HG03097 (cell line): Measurements from ENCODE around the gene TMEM87A.

Source experiments
- ATAC-seq: cut with Tn5 transposase; IDR thresholded peaks from one replicate; pipeline ENCODE4 v1.9.1; 2021; ENCODE audit not compliant: unreplicated experiment, low FRiP score

The TMEM87A gene

DNA sequence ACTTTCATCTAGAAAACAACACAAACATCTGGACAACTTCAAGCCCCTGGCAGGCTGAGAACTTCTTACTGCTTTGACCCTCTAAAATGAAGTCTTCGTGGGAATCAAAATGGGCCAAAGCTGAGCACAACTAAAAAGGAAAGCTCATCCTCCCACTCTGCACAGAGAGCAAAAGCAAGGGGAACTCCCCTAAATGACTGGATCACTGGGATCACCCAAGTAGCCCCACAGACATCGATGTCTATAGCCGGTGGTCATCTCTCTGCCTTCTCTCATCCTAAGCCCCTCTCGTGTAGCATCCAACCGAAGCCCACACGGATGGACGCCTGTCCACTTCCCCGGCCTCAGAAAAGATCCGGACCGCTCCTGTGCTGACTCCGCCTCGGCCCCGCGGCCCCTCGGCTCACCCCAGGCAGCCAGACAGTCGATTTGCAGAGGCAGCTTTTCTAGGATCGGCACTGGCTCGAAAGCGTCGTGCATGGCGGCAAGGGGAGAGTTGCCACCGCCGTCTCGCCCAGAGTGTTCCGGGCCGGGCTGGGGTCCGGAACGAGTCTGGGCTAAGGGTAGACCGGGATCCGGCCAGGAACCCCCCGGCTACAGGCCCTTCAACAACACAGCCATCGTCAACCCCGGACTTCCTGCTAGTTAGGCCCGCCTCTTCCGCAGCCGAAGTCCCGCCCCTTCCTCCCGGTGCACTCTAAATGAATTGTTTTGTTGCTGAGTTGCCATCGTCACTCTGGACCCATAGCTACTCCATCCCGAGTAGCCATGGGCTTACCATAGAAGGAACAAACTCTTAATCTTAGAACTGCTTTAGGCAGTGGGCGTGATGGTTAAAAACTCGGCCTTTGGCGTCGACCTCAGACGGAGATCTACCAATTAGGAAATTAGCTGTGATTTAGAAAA, 65.3 kb downstream of the TMEM87A start, which contains the start of gene VPS39:
Gene VPS39, minus strand, starts transcription at position 631 of the 906 bp plus-strand sequence. Its CDS starts 151 bp downstream, at position 480.
- ATAC-seq = peak; percentile 85

DNA sequence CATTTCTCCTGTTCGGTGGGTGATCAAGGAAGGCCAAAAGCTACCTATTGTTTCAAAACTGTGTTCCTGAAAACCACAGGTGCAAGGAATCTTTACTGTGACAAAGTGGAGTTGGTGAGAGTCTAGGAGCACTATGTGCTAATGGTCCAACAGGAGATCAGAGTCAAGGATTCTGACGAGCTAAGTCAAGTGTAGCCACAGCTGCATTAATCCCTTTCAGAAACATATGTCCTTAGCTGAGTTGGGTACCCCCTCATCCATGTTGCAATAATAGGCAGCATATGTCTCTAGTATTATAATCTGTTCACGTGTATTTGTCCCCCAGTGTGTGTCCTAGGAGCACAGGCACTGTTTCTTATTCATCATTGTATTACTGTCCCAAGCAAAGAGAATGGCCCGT, 66.8 kb downstream of the TMEM87A start:
- ATAC-seq = no peak

DNA sequence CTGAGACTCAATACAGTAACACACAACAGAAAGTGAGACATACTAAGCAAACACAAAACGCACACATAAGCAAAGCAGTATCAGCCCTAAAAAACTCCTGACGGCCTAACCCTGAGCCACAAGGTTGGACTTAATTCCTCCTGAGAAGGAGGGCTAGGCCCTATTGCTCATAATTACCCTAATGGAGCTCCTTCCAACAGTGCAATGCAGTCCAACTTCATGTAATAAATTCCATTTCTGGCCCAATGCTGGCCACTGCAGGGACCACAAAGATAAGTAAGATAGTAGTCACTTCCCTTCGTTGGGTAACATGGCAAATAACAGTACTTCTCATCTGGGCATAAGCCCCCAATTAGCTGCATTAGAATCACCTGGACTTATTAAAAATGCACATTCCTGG, 69.3 kb downstream of the TMEM87A start:
- ATAC-seq = no peak

DNA sequence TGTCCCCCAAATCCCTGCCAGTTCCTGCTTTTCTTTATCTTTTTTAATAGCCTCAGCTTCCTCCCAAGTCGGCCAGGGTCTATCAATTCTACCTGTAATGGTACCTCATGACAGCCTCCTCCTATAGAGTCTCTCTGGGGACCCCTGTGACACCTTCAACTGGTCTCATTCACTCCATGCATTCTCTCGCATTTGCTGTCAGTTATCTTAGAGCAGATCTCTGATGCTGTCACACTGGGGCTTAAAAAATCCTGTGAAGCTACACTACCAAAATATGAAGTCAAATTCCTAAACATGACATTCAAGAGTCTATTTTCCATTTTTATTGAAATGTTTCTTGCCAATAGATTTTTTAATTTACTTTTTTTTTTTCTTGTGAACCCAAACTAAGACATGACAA, 70.6 kb downstream of the TMEM87A start:
- ATAC-seq = no peak

DNA sequence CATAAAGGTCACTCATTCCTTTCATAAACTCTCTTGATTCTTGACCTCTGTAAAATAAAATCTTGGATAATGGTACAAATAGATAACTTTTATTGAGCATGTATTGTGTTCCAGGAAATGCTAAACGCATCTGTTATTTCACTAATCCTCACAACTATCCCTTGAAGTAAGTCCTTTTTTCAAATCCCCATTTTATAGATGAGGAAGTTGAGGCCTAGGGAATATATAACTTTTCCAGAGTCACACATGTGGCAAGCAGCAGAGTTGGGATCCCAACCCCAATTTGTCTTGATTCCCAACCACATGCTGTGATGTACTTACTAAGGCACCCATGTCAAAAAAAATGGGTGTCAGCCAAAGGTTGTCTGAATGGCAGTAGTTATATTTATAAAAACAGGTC, 71.4 kb downstream of the TMEM87A start:
- ATAC-seq = no peak

DNA sequence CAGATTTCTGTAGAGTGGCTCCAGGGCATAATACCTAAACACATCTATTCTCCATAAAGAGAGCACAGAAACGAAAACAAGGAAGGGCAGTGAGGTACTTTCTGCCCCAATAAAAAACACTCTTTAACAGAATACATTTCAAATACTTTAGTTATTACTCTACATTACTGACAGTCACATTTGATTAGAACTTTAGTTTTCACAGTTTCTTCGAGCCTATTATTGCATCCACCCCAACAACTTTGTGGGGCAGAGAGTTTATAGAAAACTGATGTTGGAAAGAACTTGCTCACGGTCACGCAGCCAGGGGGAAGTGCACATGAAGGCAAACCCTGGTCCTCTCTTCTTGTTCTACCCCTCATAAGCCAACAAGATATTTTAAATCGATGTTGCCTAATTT, 74.1 kb downstream of the TMEM87A start:
- no peak for ATAC-seq

DNA sequence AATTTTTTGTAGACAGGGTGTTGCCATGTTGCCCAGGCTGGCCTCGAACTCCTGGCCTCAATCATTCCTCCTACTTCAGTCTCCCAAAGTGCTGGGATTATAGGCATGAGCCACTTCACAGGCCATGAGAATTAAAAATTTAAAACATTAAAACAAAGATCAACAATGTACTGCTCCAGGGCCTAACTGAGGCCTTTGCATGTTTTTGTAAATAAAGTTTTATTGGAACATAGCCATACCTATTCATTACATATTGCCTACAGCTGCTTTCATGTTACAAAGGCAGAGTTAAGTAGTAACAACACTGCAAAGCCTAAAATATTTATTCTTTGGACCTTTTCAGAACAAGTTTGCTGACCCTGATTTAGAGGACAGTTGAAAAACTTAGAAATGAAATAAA, 74.7 kb downstream of the TMEM87A start:
- no peak for ATAC-seq

DNA sequence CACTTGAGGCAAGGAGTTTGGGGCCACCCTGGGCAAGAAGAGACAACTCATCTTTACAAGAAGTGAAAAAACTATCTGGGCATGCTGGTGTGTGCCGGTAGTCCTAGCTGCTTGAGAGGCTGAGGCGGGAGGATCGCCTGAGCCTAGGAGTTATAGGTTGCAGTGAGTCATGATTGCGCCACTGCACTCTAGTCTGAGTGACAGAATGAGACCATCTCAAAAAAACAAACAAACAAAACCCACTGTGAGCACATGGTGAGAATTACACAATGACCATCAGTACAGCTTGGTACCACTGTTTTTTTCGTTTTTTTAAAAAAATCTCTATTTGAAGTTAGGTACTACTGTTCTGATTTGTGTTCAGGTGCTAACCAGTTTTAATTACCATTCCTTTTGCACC, 78.7 kb downstream of the TMEM87A start:
- no peak for ATAC-seq

DNA sequence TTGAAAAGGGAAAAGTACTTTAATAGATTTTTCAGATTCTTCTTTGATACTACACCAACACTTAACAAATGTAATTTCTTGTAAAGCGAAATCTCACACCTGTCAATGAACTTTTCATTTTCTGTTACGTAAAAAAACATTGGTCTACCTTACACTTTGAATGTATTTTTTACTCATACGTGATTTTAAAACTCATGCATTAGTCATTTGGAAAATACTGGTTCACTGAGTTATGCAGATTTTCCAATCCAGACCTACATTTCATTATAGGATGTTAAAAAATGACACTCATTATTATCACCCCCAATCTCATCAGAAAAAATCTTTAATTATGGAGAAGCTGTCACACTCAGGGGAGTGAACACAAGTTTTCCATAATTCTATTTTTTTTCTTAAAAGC, 79.8 kb downstream of the TMEM87A start:
- no peak for ATAC-seq

DNA sequence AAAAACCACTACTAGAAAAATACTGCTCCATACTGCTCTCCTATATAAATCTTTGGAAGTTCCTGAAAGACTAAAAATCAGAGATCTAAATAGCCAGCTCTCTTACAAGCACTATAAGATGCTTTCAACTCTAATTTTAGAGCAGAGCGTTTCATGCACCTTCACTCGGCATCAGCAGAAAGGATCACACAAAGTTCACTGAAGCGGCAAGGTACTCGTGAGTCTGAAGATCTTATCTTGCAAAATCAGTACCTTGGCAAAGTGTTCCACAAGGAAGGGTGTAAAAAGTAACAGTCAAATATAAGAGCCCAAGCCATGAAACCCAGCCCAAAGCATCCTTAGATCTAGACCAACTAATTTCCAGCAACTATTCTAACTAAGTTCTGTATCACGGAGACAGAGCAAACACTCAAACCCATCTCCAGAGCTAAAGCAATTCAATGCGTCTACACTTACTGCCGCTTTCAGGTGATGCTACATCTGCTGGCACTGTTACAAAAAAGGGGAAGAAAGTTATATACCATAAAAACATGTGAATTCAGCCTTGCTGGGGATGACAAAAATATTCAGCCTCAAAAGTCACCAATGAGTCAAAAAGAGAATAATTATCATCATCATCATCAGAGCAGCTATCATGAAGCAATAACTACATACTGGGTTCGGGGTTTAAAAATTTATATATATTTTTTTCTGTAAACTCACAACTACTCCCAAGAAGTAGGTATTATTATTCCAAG, 81.5 kb downstream of the TMEM87A start:
- ATAC-seq = no peak

DNA sequence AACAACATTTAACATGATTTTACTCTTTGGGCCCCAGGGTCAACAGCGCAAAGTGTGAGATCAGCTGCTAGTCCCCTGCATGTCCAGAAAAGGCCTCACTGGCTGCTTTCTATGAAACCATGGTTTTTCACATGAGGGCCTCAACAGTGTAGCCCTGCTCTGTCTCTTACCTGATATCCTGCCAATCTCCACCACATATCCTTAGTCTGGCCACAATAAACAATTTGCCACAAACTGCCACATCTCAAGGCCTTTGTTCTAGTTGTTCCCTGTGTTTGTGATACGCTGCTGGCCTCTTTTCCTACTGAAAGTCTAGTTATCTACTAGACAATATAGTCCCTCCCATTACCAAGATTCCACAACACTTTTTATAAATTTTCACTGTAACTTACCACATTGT, 82.9 kb downstream of the TMEM87A start:
- no peak for ATAC-seq

DNA sequence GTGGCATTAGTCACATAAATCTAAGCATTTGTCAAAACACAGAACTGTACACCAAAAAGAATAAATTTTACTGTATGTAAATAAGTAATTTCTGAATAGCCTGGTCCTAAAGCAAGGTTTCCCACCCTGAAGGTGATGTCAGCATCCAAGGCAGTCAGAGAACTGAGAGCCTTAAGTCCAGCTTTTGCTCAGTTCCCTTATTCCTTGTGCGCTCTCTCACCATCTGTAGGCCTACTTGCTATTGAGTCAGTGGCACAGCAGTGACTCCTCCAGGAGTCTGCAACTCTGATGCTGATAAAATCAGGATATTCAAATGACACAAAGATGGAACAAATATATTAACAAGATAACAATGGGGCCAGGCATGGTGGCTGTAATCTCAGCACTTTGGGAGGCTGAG, 87.4 kb downstream of the TMEM87A start:
- ATAC-seq = no peak

DNA sequence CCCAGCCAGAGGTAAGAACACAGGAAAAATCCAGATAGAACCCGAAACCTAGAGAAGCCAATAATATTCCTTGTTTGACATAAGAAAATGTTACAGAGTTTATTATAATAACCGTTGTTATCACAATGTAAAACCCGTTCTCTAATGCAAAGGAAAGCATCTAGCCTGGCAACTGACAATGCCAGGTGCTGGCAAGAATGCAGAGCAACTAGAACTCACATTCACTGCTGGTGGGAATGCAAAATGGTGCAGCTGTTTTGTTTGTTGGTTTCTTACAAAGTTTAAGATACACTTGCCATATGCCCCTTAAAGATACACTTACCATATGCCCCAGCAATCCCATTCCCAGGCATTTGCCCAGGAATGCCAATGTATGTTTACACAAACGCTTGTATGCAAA, 88.5 kb downstream of the TMEM87A start:
- no peak for ATAC-seq

DNA sequence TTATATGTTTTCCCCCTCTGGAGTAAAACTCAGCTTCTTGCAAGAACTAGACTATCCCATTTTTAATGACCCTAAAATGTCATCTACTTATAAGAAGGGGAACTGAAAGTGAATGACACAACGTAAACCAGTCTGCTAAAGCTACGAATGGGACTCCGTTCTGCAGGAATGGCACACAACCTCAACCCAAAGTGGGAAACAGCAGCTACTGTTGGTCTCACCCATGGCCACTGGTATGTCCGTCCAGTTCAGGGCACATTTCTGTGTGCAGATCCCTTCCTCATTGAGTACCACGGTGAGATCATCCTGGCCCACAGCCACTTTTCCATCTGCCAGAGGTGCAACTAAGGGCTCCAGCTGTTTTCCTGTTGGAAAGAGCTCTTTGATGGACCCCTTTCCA, 88.9 kb downstream of the TMEM87A start:
- ATAC-seq = no peak

DNA sequence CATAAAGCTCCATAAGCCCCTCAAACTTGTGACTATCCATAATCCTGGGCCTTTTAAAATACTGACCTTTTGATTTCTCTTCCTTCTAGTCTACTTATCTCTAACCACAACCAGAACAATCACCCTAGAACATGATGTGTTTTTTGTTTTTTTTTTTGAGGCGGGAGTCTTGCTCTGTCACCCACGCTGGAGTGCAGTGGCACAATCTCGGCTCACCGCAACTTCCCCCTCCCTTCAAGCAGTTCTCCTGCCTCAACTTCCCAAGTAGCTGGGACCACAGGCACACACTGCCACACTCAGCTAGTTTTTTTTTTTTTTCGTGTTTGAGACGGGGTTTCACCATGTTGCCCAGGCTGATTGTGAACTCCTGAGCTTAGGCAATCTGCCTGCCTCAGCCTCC, 90.3 kb downstream of the TMEM87A start:
- no peak for ATAC-seq

DNA sequence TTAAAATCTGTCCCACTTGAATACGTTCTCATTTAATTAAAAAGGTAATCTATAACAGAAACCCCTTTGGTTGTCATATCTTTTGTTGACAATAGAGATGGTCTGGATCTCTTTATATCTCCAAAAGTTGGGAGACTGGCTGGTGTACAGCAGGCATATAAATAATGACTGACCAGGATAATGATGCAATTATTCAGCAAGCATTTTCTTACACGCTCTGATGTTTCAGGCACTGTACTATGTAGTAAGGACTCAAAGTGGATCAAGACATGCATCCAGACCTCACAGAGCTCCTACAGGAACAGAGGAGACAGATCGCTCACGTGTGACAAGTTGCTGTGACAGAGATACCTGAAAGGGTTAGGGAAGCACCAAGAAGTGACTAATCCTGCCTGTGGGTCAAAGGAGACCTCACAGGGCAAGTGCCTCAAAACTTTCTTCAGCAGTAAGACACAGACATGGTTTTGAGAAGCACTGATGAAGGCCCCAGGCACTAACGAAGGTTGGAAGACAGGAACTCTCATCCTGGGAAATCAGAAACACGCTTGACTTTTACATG, 90.8 kb downstream of the TMEM87A start:
- ATAC-seq = no peak

DNA sequence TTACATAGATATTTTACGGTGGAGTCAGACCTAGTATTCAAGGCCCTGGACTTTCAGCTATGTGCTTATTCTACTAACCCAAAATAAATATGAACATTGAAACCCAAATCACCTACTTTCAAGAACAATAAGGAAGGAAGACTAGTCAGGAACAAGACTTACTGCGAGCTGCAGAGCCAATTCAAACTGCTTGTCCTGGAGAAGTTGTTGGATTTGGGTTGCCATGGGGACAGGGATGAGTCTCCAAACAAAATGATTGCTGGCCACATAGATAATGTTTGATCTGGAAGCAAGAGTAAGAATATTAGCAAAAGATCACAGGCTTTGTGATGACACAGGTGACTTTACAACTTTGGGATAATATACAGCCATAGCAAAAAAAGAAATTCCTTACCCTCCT, 95.2 kb downstream of the TMEM87A start:
- no peak for ATAC-seq

DNA sequence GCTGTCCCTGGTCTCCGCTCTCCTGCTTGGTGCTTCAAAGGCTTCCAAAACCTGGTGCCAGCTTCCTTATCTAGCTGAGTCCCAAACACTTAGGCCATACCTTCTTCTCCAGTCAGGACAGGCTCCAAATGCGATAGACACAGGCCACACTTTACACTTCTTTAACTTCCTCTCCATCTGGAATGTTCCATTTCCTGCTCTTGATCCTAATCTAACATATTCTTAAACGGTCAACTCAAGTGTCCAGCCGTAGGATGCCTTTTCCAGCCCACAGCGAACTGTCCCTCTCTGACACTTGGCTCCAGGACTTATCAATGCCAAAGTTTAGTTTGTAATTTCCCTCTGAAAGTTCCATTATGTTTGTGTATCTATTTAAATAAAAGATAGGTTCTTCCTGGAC, 97.6 kb downstream of the TMEM87A start:
- ATAC-seq = no peak

DNA sequence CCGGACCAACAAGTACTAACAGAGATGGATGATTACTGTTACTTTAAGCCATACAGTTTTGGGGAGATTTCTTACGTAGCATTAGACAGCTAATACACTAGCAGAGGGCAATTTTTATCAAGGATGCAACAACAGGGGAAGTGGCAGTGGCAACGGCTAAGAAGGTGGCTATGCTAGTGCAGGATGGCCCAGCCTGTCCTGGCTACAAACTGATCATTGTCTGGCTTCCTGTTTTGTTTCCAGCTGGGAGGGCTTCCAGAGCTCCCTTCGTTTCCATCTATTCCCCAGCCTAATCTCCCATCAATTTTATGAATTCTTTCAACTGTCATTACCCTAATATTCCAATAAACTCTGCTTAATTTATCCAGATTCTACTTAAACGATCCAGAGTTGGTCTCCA, 100.8 kb downstream of the TMEM87A start:
- no peak for ATAC-seq

DNA sequence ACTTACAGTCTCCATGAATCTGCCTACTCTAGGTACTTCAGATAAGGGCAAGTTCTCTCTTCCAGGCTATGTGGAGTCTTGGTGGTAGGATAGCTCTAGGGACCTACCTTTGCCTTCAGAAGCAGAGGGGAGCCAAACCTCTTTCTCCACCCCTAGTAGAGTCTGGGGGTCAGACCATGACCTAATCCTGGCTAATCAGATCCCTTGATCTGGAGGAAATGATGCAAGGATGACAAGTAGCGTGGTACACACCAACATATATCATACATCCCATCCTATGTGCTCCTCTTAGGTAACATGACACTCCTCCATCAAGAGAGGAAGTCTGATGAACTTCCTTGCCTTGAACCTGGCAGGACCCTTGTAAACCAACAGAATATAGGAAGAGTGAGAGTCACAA, 101.4 kb downstream of the TMEM87A start:
- ATAC-seq = no peak

DNA sequence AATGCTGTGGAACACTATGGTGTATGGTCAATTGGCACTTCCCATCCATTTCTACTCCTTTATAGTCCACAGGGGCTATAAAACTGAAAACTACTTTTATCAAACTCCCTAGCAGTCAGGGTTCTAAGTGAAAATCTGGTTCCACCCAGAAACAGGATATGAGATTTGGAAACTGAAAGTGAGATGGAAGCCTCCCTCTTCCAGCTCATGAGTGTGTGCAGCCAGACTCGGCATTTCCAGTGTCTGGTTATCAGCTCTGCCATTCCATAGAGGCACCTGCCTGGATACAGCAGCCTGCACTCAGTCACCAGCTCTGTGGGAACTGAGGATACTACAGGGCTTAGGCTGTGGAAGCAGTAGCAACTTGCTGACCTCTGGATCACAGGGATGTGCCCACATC, 102.1 kb downstream of the TMEM87A start:
- ATAC-seq = no peak
